ENCODE measurements around the gene DNAI2. TPM values are rescaled to one million over a fixed set of nuclear protein-coding genes. Genes with fewer than 3 reads are reported as not detected.
"Not testable (repeated sequence)": the region's sequence is repeated elsewhere in the genome, so short reads cannot be mapped to it uniquely, and the experiment has no call there.

DNAI2 gene
- total RNA-seq, 1 donor from 2014 or later: 0.21 TPM

GRCh38 chr17:74274709-74275340 is 791 bp downstream of the DNAI2 start:
- DNase-seq: no peak

GRCh38 chr17:74276051-74276476 is 2.0 kb downstream of the DNAI2 start:
- DNase-seq: peak; percentile 81

GRCh38 chr17:74276541-74277009 is 2.5 kb downstream of the DNAI2 start:
- DNase-seq: peak; percentile 63

- DNase-seq: no peak
These were observed 3.9 kb downstream of the DNAI2 start for GRCh38 chr17:74277935-74278334.

- DNase-seq: not testable (repeated sequence)
These were observed 5.6 kb downstream of the DNAI2 start for GRCh38 chr17:74279617-74280016.

- DNase-seq: no peak
These were observed 6.1 kb downstream of the DNAI2 start for GRCh38 chr17:74280093-74280513.

GRCh38 chr17:74281799-74282198 is 7.8 kb downstream of the DNAI2 start:
- no peak for DNase-seq

- not testable (repeated sequence) for DNase-seq
These were observed 8.2 kb downstream of the DNAI2 start for GRCh38 chr17:74282274-74282586.

GRCh38 chr17:74282587-74283370 is 8.7 kb downstream of the DNAI2 start:
- no peak for DNase-seq

- no peak for DNase-seq
These were observed 9.3 kb downstream of the DNAI2 start for GRCh38 chr17:74283371-74283673.

GRCh38 chr17:74287031-74287602 is 13.1 kb downstream of the DNAI2 start:
- DNase-seq: no peak

GRCh38 chr17:74288785-74289184 is 14.8 kb downstream of the DNAI2 start:
- DNase-seq: no peak

GRCh38 chr17:74289688-74290087 is 15.7 kb downstream of the DNAI2 start:
- DNase-seq: no peak

GRCh38 chr17:74290340-74290739 is 16.3 kb downstream of the DNAI2 start:
- DNase-seq: no peak

- no peak for DNase-seq
These were observed 18.5 kb downstream of the DNAI2 start for GRCh38 chr17:74292495-74292894.

- peak; percentile 43 for DNase-seq
These were observed 21.9 kb downstream of the DNAI2 start for GRCh38 chr17:74295625-74296547.

- peak; percentile 83 for DNase-seq
These were observed 22.5 kb downstream of the DNAI2 start for GRCh38 chr17:74296548-74296936.

GRCh38 chr17:74297941-74298340 is 23.9 kb downstream of the DNAI2 start:
- DNase-seq: no peak

- no peak for DNase-seq
These were observed 24.7 kb downstream of the DNAI2 start for GRCh38 chr17:74298778-74299177.

- DNase-seq: no peak
These were observed 25.4 kb downstream of the DNAI2 start for GRCh38 chr17:74299226-74300009.

GRCh38 chr17:74303305-74303704 is 29.3 kb downstream of the DNAI2 start:
- no peak for DNase-seq

- peak; percentile 52 for DNase-seq
These were observed 30.1 kb downstream of the DNAI2 start for GRCh38 chr17:74304184-74304583.
